GM18505 (cell line): ENCODE results near the gene HCN2.

Experiments used
- ATAC-seq: cut with Tn5 transposase; IDR thresholded peaks from one replicate; pipeline ENCODE4 v1.9.1; 2021; ENCODE audit not compliant: unreplicated experiment
- POLR2A ChIP-seq: IDR thresholded peaks from 4 replicates; pipeline ENCODE4 v1.6.1; 2011; ENCODE audit warnings: borderline replicate concordance; ENCODE audit not compliant: insufficient read depth, insufficient read length; ENCODE audit errors: extremely low read depth

The HCN2 gene

GRCh38 chr19:610071-610800 lies 20.6 kb downstream of the HCN2 start:
- no peak for ATAC-seq
- no peak for TF ChIP-seq POLR2A

GRCh38 chr19:610801-611480 lies 21.3 kb downstream of the HCN2 start:
- TF ChIP-seq POLR2A: no peak
- no peak for ATAC-seq

- TF ChIP-seq POLR2A: no peak
These were observed 21.8 kb downstream of the HCN2 start for GRCh38 chr19:611481-611868.

GRCh38 chr19:612941-613340 lies 23.3 kb downstream of the HCN2 start:
- no peak for TF ChIP-seq POLR2A
- ATAC-seq: no peak

More at GRCh38 chr19:611481-611868, 21.8 kb downstream of the HCN2 start:
- ATAC-seq: no peak

GRCh38 chr19:613732-614567 lies 24.3 kb downstream of the HCN2 start:
- no peak for TF ChIP-seq POLR2A
- no peak for ATAC-seq

GRCh38 chr19:615619-616018 lies 25.9 kb downstream of the HCN2 start:
- ATAC-seq: no peak
- TF ChIP-seq POLR2A: no peak

- ATAC-seq: no peak
These were observed 26.5 kb downstream of the HCN2 start for GRCh38 chr19:616062-616700.

GRCh38 chr19:616747-617526 lies 27.3 kb downstream of the HCN2 start:
- no peak for ATAC-seq
- no peak for TF ChIP-seq POLR2A

More at GRCh38 chr19:616062-616700, 26.5 kb downstream of the HCN2 start:
- TF ChIP-seq POLR2A: no peak

GRCh38 chr19:617551-618246 lies 28.0 kb downstream of the HCN2 start:
- no peak for TF ChIP-seq POLR2A
- ATAC-seq: no peak

GRCh38 chr19:618247-618619 lies 28.6 kb downstream of the HCN2 start:
- ATAC-seq: no peak

GRCh38 chr19:618674-619285 lies 29.1 kb downstream of the HCN2 start:
- no peak for TF ChIP-seq POLR2A

More at GRCh38 chr19:618247-618619, 28.6 kb downstream of the HCN2 start:
- no peak for TF ChIP-seq POLR2A

More at GRCh38 chr19:618674-619285, 29.1 kb downstream of the HCN2 start:
- ATAC-seq: no peak
